NCI-H2171 (cell line): Measurements from ENCODE around the gene LENG9.

Experiments used
- DNase-seq: peaks from one replicate; lab custom pipeline; 2025; lab: John Stamatoyannopoulos, UW

Gene LENG9

GRCh38 chr19:54439174-54439851 is 24.3 kb downstream of the LENG9 start:
- peak; percentile 37 for DNase-seq

GRCh38 chr19:54436628-54437252 is 26.8 kb downstream of the LENG9 start:
- DNase-seq: no peak

GRCh38 chr19:54436031-54436523 is 27.5 kb downstream of the LENG9 start:
- DNase-seq: no peak

GRCh38 chr19:54435551-54436016 is 28.0 kb downstream of the LENG9 start:
- DNase-seq: no peak

- DNase-seq: peak; percentile 14
Measured at GRCh38 chr19:54434873-54435214, 28.7 kb downstream of the LENG9 start.

GRCh38 chr19:54434112-54434872 is 29.3 kb downstream of the LENG9 start:
- DNase-seq: no peak

GRCh38 chr19:54433697-54434096 is 29.9 kb downstream of the LENG9 start:
- no peak for DNase-seq

GRCh38 chr19:54432144-54432738 is 31.3 kb downstream of the LENG9 start:
- no peak for DNase-seq

GRCh38 chr19:54431255-54431838 is 32.2 kb downstream of the LENG9 start:
- no peak for DNase-seq

- no peak for DNase-seq
Measured at GRCh38 chr19:54430306-54431254, 33.0 kb downstream of the LENG9 start.

- DNase-seq: no peak
Measured at GRCh38 chr19:54429545-54430227, 33.9 kb downstream of the LENG9 start.

- no peak for DNase-seq
Measured at GRCh38 chr19:54429176-54429495, 34.4 kb downstream of the LENG9 start.

GRCh38 chr19:54428323-54429175 is 35.0 kb downstream of the LENG9 start:
- no peak for DNase-seq

- DNase-seq: no peak
Measured at GRCh38 chr19:54427586-54427985, 36.0 kb downstream of the LENG9 start.

- DNase-seq: no peak
Measured at GRCh38 chr19:54426291-54426931, 37.2 kb downstream of the LENG9 start.

GRCh38 chr19:54425382-54425723 is 38.2 kb downstream of the LENG9 start:
- DNase-seq: no peak

- DNase-seq: no peak
Measured at GRCh38 chr19:54424660-54425381, 38.8 kb downstream of the LENG9 start.

- no peak for DNase-seq
Measured at GRCh38 chr19:54424201-54424600, 39.4 kb downstream of the LENG9 start.

GRCh38 chr19:54422136-54422535 is 41.4 kb downstream of the LENG9 start:
- peak; percentile 40 for DNase-seq
